Glutamatergic neuron (in vitro differentiated cells): Measurements from ENCODE around the gene SUGCT. TPM values are rescaled to one million over a fixed set of nuclear protein-coding genes. Genes with fewer than 3 reads are reported as not detected.

Source experiments
- DNase-seq: peaks from one replicate; pipeline ENCODE4 v3.0.0; 2022
- H3K27ac Mint-ChIP-seq: one replicate; pipeline ENCODE4 v1.8.0; 2020; ENCODE audit warnings: mild to moderate bottlenecking, mixed read lengths, inconsistent platforms; ENCODE audit not compliant: unreplicated experiment
- H3K27me3 Mint-ChIP-seq: one replicate; pipeline ENCODE4 v1.8.0; 2020; ENCODE audit warnings: mild to moderate bottlenecking, moderate library complexity, mixed read lengths, inconsistent platforms; ENCODE audit not compliant: unreplicated experiment
- H3K36me3 Mint-ChIP-seq: one replicate; pipeline ENCODE4 v1.8.0; 2020; ENCODE audit warnings: mild to moderate bottlenecking, mixed read lengths, inconsistent platforms; ENCODE audit not compliant: unreplicated experiment
- H3K4me1 Mint-ChIP-seq: one replicate; pipeline ENCODE4 v1.8.0; 2020; ENCODE audit warnings: mild to moderate bottlenecking, low read depth, mixed read lengths, inconsistent platforms; ENCODE audit not compliant: unreplicated experiment
- H3K4me3 Mint-ChIP-seq: one replicate; pipeline ENCODE4 v1.8.0; 2020; ENCODE audit warnings: mild to moderate bottlenecking, mixed read lengths, inconsistent platforms; ENCODE audit not compliant: unreplicated experiment
- H3K9me3 Mint-ChIP-seq: one replicate; pipeline ENCODE4 v1.8.0; 2020; ENCODE audit warnings: mild to moderate bottlenecking, moderate library complexity, mixed read lengths, inconsistent platforms; ENCODE audit not compliant: unreplicated experiment
- total RNA-seq: library from RNA; stranded (reverse); fragmentation: NEBNext Ultra II Directional; extraction: Animal tissue kit (Norgen Biotek cat#: 25700); gene quantifications from one replicate; pipeline ENCODE4 v1.2.1, GENCODE V29; 2021; ENCODE audit not compliant: unreplicated experiment
- TF ChIP-seq, protein P1 (sequence below): fragments of 200-600 bp; sonication (generic); IDR thresholded peaks from one replicate; pipeline ENCODE4 v1.5.0; 2021; ENCODE audit not compliant: partially characterized antibody, unreplicated experiment

SUGCT gene
- total RNA-seq, 1 donor from 2014 or later = 1.2 TPM

DNA sequence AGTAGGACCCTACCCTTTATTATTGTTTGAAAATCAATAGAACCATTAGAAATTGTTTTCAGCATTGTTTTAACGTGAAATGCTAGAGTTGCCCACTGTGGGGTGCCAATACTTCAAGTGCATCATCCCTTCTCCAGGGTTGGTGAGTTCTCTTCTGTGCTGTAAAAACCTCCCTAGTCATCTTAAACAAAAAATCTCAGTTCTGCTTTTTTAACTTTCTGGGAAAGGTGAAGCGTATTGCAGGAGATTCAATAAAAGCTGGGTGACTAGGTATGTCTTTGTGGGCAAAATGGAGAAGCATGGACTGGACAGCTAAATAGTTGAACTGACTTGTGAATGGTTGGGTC, 699.1 kb downstream of the SUGCT start:
- Mint-ChIP-seq H3K4me3 (no peak overlapping the region), H3K9me3 (no peaks in the 10 kb centered on the region), H3K36me3 (no peaks in the 10 kb centered on the region), H3K27ac (no peak overlapping the region), H3K27me3 (no peaks in the 10 kb centered on the region), H3K4me1 (no peaks in the 10 kb centered on the region)
- DNase-seq = no peak
- TF ChIP-seq, protein P1, sequence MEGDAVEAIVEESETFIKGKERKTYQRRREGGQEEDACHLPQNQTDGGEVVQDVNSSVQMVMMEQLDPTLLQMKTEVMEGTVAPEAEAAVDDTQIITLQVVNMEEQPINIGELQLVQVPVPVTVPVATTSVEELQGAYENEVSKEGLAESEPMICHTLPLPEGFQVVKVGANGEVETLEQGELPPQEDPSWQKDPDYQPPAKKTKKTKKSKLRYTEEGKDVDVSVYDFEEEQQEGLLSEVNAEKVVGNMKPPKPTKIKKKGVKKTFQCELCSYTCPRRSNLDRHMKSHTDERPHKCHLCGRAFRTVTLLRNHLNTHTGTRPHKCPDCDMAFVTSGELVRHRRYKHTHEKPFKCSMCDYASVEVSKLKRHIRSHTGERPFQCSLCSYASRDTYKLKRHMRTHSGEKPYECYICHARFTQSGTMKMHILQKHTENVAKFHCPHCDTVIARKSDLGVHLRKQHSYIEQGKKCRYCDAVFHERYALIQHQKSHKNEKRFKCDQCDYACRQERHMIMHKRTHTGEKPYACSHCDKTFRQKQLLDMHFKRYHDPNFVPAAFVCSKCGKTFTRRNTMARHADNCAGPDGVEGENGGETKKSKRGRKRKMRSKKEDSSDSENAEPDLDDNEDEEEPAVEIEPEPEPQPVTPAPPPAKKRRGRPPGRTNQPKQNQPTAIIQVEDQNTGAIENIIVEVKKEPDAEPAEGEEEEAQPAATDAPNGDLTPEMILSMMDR = no peak

DNA sequence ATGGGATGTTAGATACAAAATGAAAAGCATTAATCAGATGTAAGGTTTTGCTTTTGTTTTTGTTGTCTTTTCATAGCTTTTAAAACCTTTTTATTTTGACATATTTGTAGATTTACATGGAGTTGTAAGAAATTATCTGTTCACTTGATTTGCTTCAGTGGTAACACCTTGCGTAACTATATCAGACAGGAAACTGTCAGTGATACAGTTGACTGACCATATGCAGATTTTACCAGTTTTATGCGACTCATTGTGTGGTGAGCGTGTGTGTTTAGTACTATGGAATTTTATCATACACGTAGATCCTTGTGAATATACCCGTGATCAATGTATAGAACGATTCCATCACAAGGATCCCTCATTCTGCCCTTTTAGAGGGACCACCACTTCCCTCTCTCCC, 701.4 kb downstream of the SUGCT start:
- Mint-ChIP-seq H3K9me3 (peaks cover 2% of the 10 kb centered on the region), H3K36me3 (no peaks in the 10 kb centered on the region), H3K27ac (no peak overlapping the region), H3K4me3 (no peak overlapping the region), H3K4me1 (no peaks in the 10 kb centered on the region), H3K27me3 (no peaks in the 10 kb centered on the region)
- DNase-seq = no peak
- TF ChIP-seq, protein P1 = no peak

DNA sequence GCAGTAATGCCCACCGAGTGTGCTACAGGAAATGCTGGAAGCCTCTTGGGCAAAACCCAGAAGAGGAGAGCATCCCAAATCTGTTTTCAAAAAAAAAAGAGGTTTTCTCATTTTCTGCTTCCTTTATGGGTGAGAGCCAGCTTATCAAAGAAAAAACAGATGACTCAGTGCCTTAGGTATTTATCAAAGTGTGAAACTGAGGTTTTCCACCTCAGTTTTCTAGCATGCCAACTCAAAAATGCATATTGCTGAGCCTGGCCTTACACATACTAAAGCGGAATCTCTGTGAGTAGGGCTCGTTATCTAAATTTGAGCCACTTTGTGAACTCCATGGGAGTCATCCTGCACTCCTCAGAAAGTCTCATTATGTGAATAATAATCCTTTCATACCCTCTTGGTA, 705.1 kb downstream of the SUGCT start:
- TF ChIP-seq, protein P1 = no peak
- H3K4me1 Mint-ChIP-seq = no peaks in the 10 kb centered on the region
- H3K9me3 Mint-ChIP-seq = peaks cover 4% of the 10 kb centered on the region
- no peaks in the 10 kb centered on the region for H3K36me3 Mint-ChIP-seq
- no peak for DNase-seq
- H3K4me3 Mint-ChIP-seq = no peak overlapping the region
- no peaks in the 10 kb centered on the region for H3K27me3 Mint-ChIP-seq
- no peak overlapping the region for H3K27ac Mint-ChIP-seq

DNA sequence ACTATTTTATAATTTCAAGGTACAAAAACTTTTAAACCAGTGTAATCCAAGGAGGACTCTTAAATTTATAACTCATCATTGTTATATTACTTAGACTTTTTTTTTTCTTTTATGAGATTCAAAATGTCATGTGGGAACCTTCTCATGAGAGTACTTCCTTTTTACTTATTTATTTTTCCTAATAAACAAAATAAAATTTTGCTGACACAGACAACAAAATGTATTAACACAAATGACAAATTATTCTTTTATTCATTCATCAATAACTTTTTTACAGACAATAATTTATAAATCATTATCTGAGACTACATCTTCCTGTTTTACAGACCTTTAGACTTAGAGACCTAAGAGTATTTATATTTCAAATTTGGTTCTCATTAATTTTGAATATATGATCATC, 706.2 kb downstream of the SUGCT start:
- H3K4me3 Mint-ChIP-seq = no peak overlapping the region
- no peak for DNase-seq
- H3K4me1 Mint-ChIP-seq = no peaks in the 10 kb centered on the region
- peaks cover 4% of the 10 kb centered on the region for H3K9me3 Mint-ChIP-seq
- no peak overlapping the region for H3K27ac Mint-ChIP-seq
- TF ChIP-seq, protein P1 = no peak
- H3K36me3 Mint-ChIP-seq = no peaks in the 10 kb centered on the region
- no peaks in the 10 kb centered on the region for H3K27me3 Mint-ChIP-seq

DNA sequence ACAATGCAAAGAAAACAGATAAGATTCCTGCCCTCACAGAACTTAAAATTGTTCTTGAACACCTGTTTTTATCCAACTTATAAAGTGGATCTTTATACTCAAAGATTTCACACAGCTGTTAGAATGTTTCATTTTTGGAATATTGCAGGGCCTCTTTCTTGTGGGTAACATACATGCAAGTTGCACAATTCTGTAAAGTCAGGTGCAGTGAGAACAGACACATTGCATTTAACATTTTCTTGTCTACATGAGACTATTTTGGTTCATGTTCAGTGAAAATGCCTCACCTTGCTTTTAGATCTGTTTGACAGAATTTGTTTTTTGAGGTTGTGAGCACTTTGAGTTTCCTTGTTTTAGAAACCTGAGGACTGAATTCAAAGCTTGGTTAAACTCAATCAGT, 707.8 kb downstream of the SUGCT start:
- TF ChIP-seq, protein P1 = no peak
- H3K27me3 Mint-ChIP-seq = no peaks in the 10 kb centered on the region
- peaks cover 4% of the 10 kb centered on the region for H3K9me3 Mint-ChIP-seq
- no peak overlapping the region for H3K27ac Mint-ChIP-seq
- no peak overlapping the region for H3K4me3 Mint-ChIP-seq
- no peaks in the 10 kb centered on the region for H3K4me1 Mint-ChIP-seq
- DNase-seq = no peak
- no peaks in the 10 kb centered on the region for H3K36me3 Mint-ChIP-seq
